Neural cell (in vitro differentiated cells): ENCODE results near the gene FXYD2. TPM values are rescaled to one million over a fixed set of nuclear protein-coding genes. Genes with fewer than 3 reads are reported as not detected.
A peak's percentile ranks its signal among the peaks of the same experiment; 100 is the strongest.

Experiments used
- H2AFZ ChIP-seq: fragments of 200-600, 300-800 bp; sonication (generic), shearing (Covaris generic); 2 replicates; pipeline ENCODE4 v1.6.0; 2014; ENCODE audit warnings: low read depth, mild to moderate bottlenecking, antibody characterized with exemption, low read length, moderate library complexity
- H3F3A ChIP-seq: fragments of 200-600 bp; shearing (Covaris generic); 2 replicates; pipeline ENCODE4 v1.6.1; 2016; ENCODE audit warnings: mild to moderate bottlenecking, moderate library complexity, mixed read lengths, antibody characterized with exemption, low read length; ENCODE audit not compliant: insufficient read depth, poor library complexity, severe bottlenecking
- H3K27ac ChIP-seq: fragments of 200-600, 300-800 bp; sonication (generic), shearing (Covaris generic); 2 replicates; pipeline ENCODE4 v1.5.1; 2014; ENCODE audit warnings: mild to moderate bottlenecking, low read length, moderate library complexity
- H3K27me3 ChIP-seq: fragments of 300-800, 200-600 bp; sonication (generic), shearing (Covaris generic); 2 replicates; pipeline ENCODE4 v1.6.0; 2014; ENCODE audit warnings: mild to moderate bottlenecking, low read depth, low read length, moderate library complexity; ENCODE audit not compliant: insufficient read depth
- H3K36me3 ChIP-seq: fragments of 300-800, 200-600 bp; sonication (generic), shearing (Covaris generic); 2 replicates; pipeline ENCODE4 v1.5.1; 2014; ENCODE audit warnings: mild to moderate bottlenecking, antibody characterized with exemption, low read length, moderate library complexity; ENCODE audit not compliant: insufficient read depth
- H3K4me2 ChIP-seq: fragments of 300-800, 200-600 bp; sonication (generic), shearing (Covaris generic); 2 replicates; pipeline ENCODE4 v1.6.0; 2014; ENCODE audit warnings: mild to moderate bottlenecking, low read length
- H3K4me3 ChIP-seq: fragments of 300-800, 200-600 bp; sonication (generic), shearing (Covaris generic); 2 replicates; pipeline ENCODE4 v1.5.1; 2014; ENCODE audit warnings: mild to moderate bottlenecking, low read length, moderate library complexity
- H3K79me2 ChIP-seq: fragments of 200-600 bp; shearing (Covaris generic); replicated peaks from 2 replicates; pipeline ENCODE4 v1.6.0; 2014; ENCODE audit warnings: mild to moderate bottlenecking, low read length, moderate library complexity; ENCODE audit not compliant: insufficient read depth
- H3K9ac ChIP-seq: fragments of 300-800, 200-600 bp; sonication (generic), shearing (Covaris generic); 2 replicates; pipeline ENCODE4 v1.6.1; 2016; ENCODE audit warnings: mild to moderate bottlenecking, low read length, mixed read lengths
- H3K9me2 ChIP-seq: fragments of 200-600 bp; shearing (Covaris generic); 2 replicates; pipeline ENCODE4 v1.6.1; 2016; ENCODE audit warnings: mild to moderate bottlenecking, low read length, mixed read lengths; ENCODE audit not compliant: insufficient read depth
- H3K9me3 ChIP-seq: fragments of 200-600, 300-800 bp; sonication (generic), shearing (Covaris generic); 2 replicates; pipeline ENCODE4 v1.6.1; 2016; ENCODE audit warnings: mild to moderate bottlenecking, mixed run types, low read length, moderate library complexity, mixed read lengths
- H4K20me1 ChIP-seq: fragments of 200-600 bp; shearing (Covaris generic); 2 replicates; pipeline ENCODE4 v1.6.1; 2016; ENCODE audit warnings: mild to moderate bottlenecking, mixed run types; ENCODE audit not compliant: insufficient read depth
- CTCF ChIP-seq: fragments of 450-650 bp; IDR thresholded peaks from 2 replicates; pipeline ENCODE4 v1.5.1; 2014; ENCODE audit warnings: antibody characterized with exemption, mild to moderate bottlenecking, moderate library complexity; ENCODE audit not compliant: poor library complexity, severe bottlenecking
- EP300 ChIP-seq: fragments of 450-650 bp; conservative IDR thresholded peaks from 2 replicates; pipeline ENCODE4 v1.6.1; 2014; ENCODE audit warnings: antibody characterized with exemption, mild to moderate bottlenecking, moderate library complexity; ENCODE audit not compliant: poor library complexity, severe bottlenecking
- EZH2 ChIP-seq: fragments of 200-600, 300-800 bp; shearing (Covaris generic), sonication (generic); IDR thresholded peaks from 2 replicates; pipeline ENCODE4 v1.6.1; 2014; ENCODE audit warnings: antibody characterized with exemption, low read length, borderline replicate concordance, mild to moderate bottlenecking; ENCODE audit not compliant: insufficient read depth, poor library complexity, severe bottlenecking
- MXI1 ChIP-seq: fragments of 450-650 bp; conservative IDR thresholded peaks from 2 replicates; pipeline ENCODE4 v1.6.1; 2014; ENCODE audit warnings: antibody characterized with exemption, mild to moderate bottlenecking; ENCODE audit not compliant: poor library complexity, severe bottlenecking
- POLR2AphosphoS5 ChIP-seq: IDR thresholded peaks from 2 replicates; pipeline ENCODE4 v1.6.1; 2012
- RAD21 ChIP-seq: fragments of 450-650 bp; conservative IDR thresholded peaks from 2 replicates; pipeline ENCODE4 v1.6.1; 2014; ENCODE audit warnings: antibody characterized with exemption, mild to moderate bottlenecking, moderate library complexity
- REST ChIP-seq: IDR thresholded peaks from 2 replicates; pipeline ENCODE4 v1.6.1; 2012; ENCODE audit warnings: borderline replicate concordance
- SMC3 ChIP-seq: fragments of 450-650 bp; conservative IDR thresholded peaks from 2 replicates; pipeline ENCODE4 v1.6.1; 2014; ENCODE audit warnings: antibody characterized with exemption, mild to moderate bottlenecking, moderate library complexity; ENCODE audit not compliant: poor library complexity
- TAF1 ChIP-seq: IDR thresholded peaks from 2 replicates; pipeline ENCODE4 v1.6.1; 2012; ENCODE audit warnings: low read depth
- polyA plus RNA-seq: library from polyadenylated mRNA; depleted of rRNA; stranded (reverse); fragments of >200 nt; gene quantifications from 2 replicates; pipeline ENCODE4 v1.2.3, GENCODE V29; 2014

The FXYD2 gene
- polyA plus RNA-seq, 1 donor from 2014 or later = 4.8 TPM

DNA sequence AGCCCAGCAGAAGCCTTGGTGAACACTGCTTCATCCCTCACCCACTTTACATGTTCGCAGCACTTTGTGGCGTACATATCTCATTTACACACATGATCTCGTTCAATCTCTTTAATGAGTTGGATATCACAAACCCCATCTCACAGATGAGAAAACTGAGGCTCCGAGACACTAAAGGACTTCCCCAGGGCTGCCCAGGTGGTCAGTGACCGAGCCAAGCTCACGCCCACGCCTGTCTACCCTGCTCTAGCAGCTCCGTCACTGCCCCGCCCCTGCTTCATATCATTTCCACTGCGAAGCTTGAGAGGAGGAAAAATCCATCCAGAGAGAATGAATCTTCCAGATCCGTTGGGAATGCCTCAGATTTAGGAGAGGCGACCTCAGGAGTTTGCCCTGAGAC, 15.8 kb downstream of the FXYD2 start:
- Histone ChIP-seq H2AFZ (no peak overlapping the region), H3K4me3 (no peak overlapping the region), H3K36me3 (no peaks in the 10 kb centered on the region), H3K27me3 (no peaks in the 10 kb centered on the region), H3F3A (no peaks in the 10 kb centered on the region), H3K9me3 (no peaks in the 10 kb centered on the region), H3K79me2 (no peaks in the 10 kb centered on the region), H3K4me2 (no peak overlapping the region), H3K9ac (no peak overlapping the region), H4K20me1 (no peaks in the 10 kb centered on the region), H3K9me2 (no peaks in the 10 kb centered on the region), H3K27ac (no peak overlapping the region)
- TF ChIP-seq SMC3 (no peak), POLR2AphosphoS5 (no peak), EP300 (no peak), TAF1 (no peak), MXI1 (no peak), EZH2 (no peak), REST (no peak), CTCF (no peak), RAD21 (no peak)

DNA sequence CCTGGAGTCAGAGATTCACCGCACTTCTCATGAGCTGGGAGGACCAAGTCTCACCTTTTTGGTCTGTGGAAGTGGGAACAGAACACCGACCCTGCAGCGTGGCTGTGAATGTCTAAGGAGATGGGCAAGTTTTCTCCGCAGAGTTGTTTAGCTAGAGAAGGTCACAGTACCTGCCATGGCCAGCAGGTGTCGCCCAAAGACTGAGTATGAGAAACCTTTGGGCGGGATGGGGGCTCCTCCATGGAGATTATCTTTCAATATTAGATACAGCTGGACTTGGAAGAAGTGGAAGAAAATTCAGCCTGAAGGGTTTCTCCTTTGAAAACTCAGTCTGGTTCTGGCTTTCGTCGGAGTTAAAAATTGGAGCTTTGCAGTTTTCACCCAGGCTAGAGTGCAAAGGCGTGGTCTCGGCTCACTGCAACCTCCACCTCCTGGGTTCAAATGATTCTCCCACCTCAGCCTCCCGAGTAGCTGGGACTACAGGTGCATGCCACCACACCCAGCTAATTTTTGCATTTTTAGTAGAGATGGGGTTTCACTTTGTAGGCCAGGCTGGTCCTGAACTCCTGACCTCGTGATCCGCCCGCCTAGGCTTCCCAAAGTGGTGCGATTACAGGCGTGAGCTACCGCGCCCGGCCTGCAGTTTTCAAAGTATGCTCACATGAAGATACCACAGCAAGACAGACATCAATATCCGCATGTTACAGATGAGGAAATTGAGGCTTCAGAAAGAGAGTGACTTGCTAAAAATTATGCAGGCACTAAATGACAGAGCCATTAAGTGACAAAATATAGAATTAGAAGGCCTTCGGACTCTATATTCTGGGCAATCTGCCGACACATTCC, 16.8 kb downstream of the FXYD2 start:
- no peaks in the 10 kb centered on the region for H3K36me3 ChIP-seq
- H3K4me3 ChIP-seq = no peak overlapping the region
- no peak overlapping the region for H3K27ac ChIP-seq

More for the DNA sequence above, 16.8 kb downstream of the FXYD2 start:
- H3K79me2 ChIP-seq = no peaks in the 10 kb centered on the region
- no peak overlapping the region for H2AFZ ChIP-seq
- no peak overlapping the region for H3K4me2 ChIP-seq
- H3K9me3 ChIP-seq = no peaks in the 10 kb centered on the region
- no peaks in the 10 kb centered on the region for H3K9me2 ChIP-seq
- no peaks in the 10 kb centered on the region for H3K27me3 ChIP-seq
- no peaks in the 10 kb centered on the region for H3F3A ChIP-seq
- TF ChIP-seq SMC3 (peak; percentile 79), MXI1 (no peak), EZH2 (no peak), EP300 (no peak), RAD21 (peak; percentile 76), CTCF (peak; percentile 78), TAF1 (no peak), REST (no peak), POLR2AphosphoS5 (no peak)
- H4K20me1 ChIP-seq = no peaks in the 10 kb centered on the region
- no peak overlapping the region for H3K9ac ChIP-seq
